ENCODE data around the gene ADGRV1.

GRCh38 chr5:90853750-90854149 lies 295.2 kb downstream of the ADGRV1 start:
- TF ChIP-seq TAF1 (IDR thresholded peaks at IDR 0.05; ENCODE audit: borderline replicate concordance, insufficient read depth, low read length) (no peak), SIN3A (IDR thresholded peaks at IDR 0.05; ENCODE audit: borderline replicate concordance, insufficient read depth, low read length) (no peak), POLR2AphosphoS5 (IDR thresholded peaks at IDR 0.05; ENCODE audit: low read depth, low read length) (no peak)

Measured in PFSK-1 (cell line).